K562 (cell line): ENCODE data around the gene AFDN. TPM values are rescaled to one million over a fixed set of nuclear protein-coding genes. Genes with fewer than 3 reads are reported as not detected.

Experiments used
- ATAC-seq: fragments of 200-7000 bp; cut with Tn5 transposase; 3 replicates; pipeline ENCODE4 v1.9.1; 2020; ENCODE audit warnings: moderate library complexity
- BruUV-seq: library from RNA; stranded (reverse); fragments of 400-500 nt; replicated peaks from 2 replicates; lab custom pipeline; 2021; lab: Mats Ljungman, UMichigan
- CTCF ChIA-PET: fragments of 300-600 bp; formaldehyde crosslinking; extraction: SDS; loops from one replicate; lab custom pipeline; 2021; ENCODE audit warnings: low intra/inter-chr PET ratio; lab: Yijun Ruan, JAX
- POLR2A ChIA-PET: fragments of 300-600, 350-650 bp; sonication (Branson Sonifier 250); formaldehyde crosslinking; extraction: SDS; loops from one replicate; lab custom pipeline; 2021; ENCODE audit warnings: antibody characterized with exemption, inconsistent platforms; lab: Yijun Ruan, JAX
- DNase-seq, 4 experiments: peaks; one replicate each; pipeline versions ENCODE4 v3.0.0 to v3.0.0-alpha.2; 2011 to 2018; ENCODE audit warnings: low spot score in 3 of 4, mixed read lengths in 3 of 4; ENCODE audit errors: extremely low read depth in 1 of 4
- FAIRE-seq: peaks from 2 replicates; lab custom pipeline; 2011; peaks lifted over from hg19 to GRCh38; lab: Jason Lieb, UNC
- H2AFZ ChIP-seq: 2 replicates; pipeline ENCODE4 v1.6.0; 2011; ENCODE audit warnings: low read depth, low read length, control low read depth, inconsistent platforms
- H3K27ac ChIP-seq: fragments of 200-600 bp; 3 replicates; pipeline ENCODE4 v1.8.0; 2011; ENCODE audit warnings: low read depth, mild to moderate bottlenecking, control low read depth, inconsistent platforms, low read length, moderate library complexity, mixed read lengths; ENCODE audit errors: extremely low read depth
- H3K27me3 ChIP-seq, 2 experiments: fragments of 300-600 bp in 1 of 2; 2 replicates in 1 of 2; 3 replicates in 1 of 2; pipeline versions ENCODE4 v1.6.0 to v1.8.0; 2011; ENCODE audit warnings: inconsistent platforms in 2 of 2, low read length in 2 of 2, mild to moderate bottlenecking in 1 of 2, mixed read lengths in 1 of 2, moderate library complexity in 1 of 2; ENCODE audit not compliant: control insufficient read depth in 2 of 2, insufficient read depth in 2 of 2
- H3K36me3 ChIP-seq: fragments of 300-600 bp; 3 replicates; pipeline ENCODE4 v1.8.0; 2011; ENCODE audit warnings: mild to moderate bottlenecking, low read length, inconsistent platforms; ENCODE audit not compliant: control insufficient read depth, insufficient read depth
- H3K4me1 ChIP-seq, 2 experiments: fragments of 200-600 bp in 1 of 2; replicated peaks in 1 of 2; 2 replicates in 1 of 2; 3 replicates in 1 of 2; pipeline versions ENCODE4 v1.5.1 to v1.8.0; 2011; ENCODE audit warnings: inconsistent platforms in 2 of 2, low read length in 2 of 2, mild to moderate bottlenecking in 1 of 2, mixed read lengths in 1 of 2, moderate library complexity in 1 of 2; ENCODE audit not compliant: control insufficient read depth in 2 of 2, insufficient read depth in 2 of 2
- H3K4me2 ChIP-seq: 2 replicates; pipeline ENCODE4 v1.6.1; 2011; ENCODE audit warnings: low read length, control low read depth, inconsistent platforms, mixed read lengths; ENCODE audit not compliant: insufficient read depth
- H3K4me3 ChIP-seq: fragments of 200-600 bp; sonication (generic), shearing (Covaris generic); 2 replicates; pipeline ENCODE4 v1.5.1; 2016; ENCODE audit warnings: control low read depth, inconsistent platforms
- H3K79me2 ChIP-seq: fragments of 200-600 bp; 3 replicates; pipeline ENCODE4 v1.8.0; 2011; ENCODE audit warnings: low read length, inconsistent platforms; ENCODE audit not compliant: control insufficient read depth, insufficient read depth
- H3K9ac ChIP-seq, 2 experiments: 2 replicates each; pipeline versions ENCODE4 v1.6.0 to v1.6.1; 2011; ENCODE audit warnings: low read depth in 2 of 2, low read length in 2 of 2, control low read depth in 1 of 2, inconsistent platforms in 1 of 2, mild to moderate bottlenecking in 1 of 2, mixed read lengths in 1 of 2; ENCODE audit not compliant: insufficient read depth in 1 of 2
- H3K9me1 ChIP-seq: one replicate; pipeline ENCODE4 v1.6.0; 2011; ENCODE audit warnings: inconsistent platforms, mild to moderate bottlenecking, low read length, moderate library complexity; ENCODE audit not compliant: control insufficient read depth, insufficient read depth
- H3K9me3 ChIP-seq: replicated peaks from 2 replicates; pipeline ENCODE4 v1.5.1; 2011; ENCODE audit warnings: low read depth, low read length, inconsistent platforms; ENCODE audit not compliant: control insufficient read depth, insufficient read depth
- H4K20me1 ChIP-seq: replicated peaks from 2 replicates; pipeline ENCODE4 v1.6.1; 2011; ENCODE audit warnings: low read length, inconsistent platforms, mixed read lengths; ENCODE audit not compliant: control insufficient read depth, insufficient read depth
- BRCA1 ChIP-seq, 2 experiments: fragments of 450-650 bp in 1 of 2; sonication (generic) in 1 of 2; formaldehyde crosslinking in 1 of 2; IDR thresholded peaks; 2 replicates each; pipeline versions ENCODE4 v1.5.0 to v1.6.1; 2017 to 2020; ENCODE audit warnings: mild to moderate bottlenecking in 1 of 2, missing genetic modification reagents in 1 of 2
- CGGBP1 ChIP-seq: fragments of 250-450 bp; sonication (Bioruptor Pico); IDR thresholded peaks from 2 replicates; pipeline ENCODE4 v1.9.0; 2021; ENCODE audit warnings: mild to moderate bottlenecking
- EGR1 ChIP-seq: fragments of 450-650 bp; conservative IDR thresholded peaks from 2 replicates; pipeline ENCODE4 v1.6.1; 2017; ENCODE audit warnings: mild to moderate bottlenecking
- ETS2 ChIP-seq: IDR thresholded peaks from 2 replicates; pipeline ENCODE4 v1.6.1; 2016; ENCODE audit warnings: borderline replicate concordance, missing genetic modification characterization, mild to moderate bottlenecking, moderate library complexity, missing compliant biosample characterization; ENCODE audit not compliant: poor library complexity, severe bottlenecking
- FOXA3 ChIP-seq, 2 experiments: fragments of 450-650 bp in 1 of 2; sonication (generic) in 1 of 2; formaldehyde crosslinking; IDR thresholded peaks in 1 of 2; conservative IDR thresholded peaks in 1 of 2; 2 replicates each; pipeline versions ENCODE4 v1.4.0 to v1.8.0; 2020 to 2022; ENCODE audit warnings: mild to moderate bottlenecking in 2 of 2, missing genetic modification reagents in 1 of 2
- FOXP1 ChIP-seq: sonication (generic); formaldehyde crosslinking; IDR thresholded peaks from 2 replicates; pipeline ENCODE4 v1.8.0; 2022; ENCODE audit warnings: mild to moderate bottlenecking, missing genetic modification reagents
- GATA2 ChIP-seq: sonication (generic); formaldehyde crosslinking; IDR thresholded peaks from 2 replicates; pipeline ENCODE4 v1.4.0; 2020; ENCODE audit warnings: mild to moderate bottlenecking, missing genetic modification reagents
- HNRNPL ChIP-seq: fragments of 200-400 bp; formaldehyde crosslinking; IDR thresholded peaks from 2 replicates; pipeline ENCODE4 v1.6.1; 2017; ENCODE audit warnings: low read depth, mild to moderate bottlenecking, low read length
- KAT2B ChIP-seq: IDR thresholded peaks from one replicate; pipeline ENCODE4 v1.6.1; 2012; ENCODE audit warnings: low read depth, mild to moderate bottlenecking, control low read depth, inconsistent platforms, low read length, moderate library complexity
- KDM1A ChIP-seq, 2 experiments: fragments of 450-650 bp; IDR thresholded peaks; 2 replicates each; pipeline ENCODE4 v1.6.1; 2016; ENCODE audit warnings: mild to moderate bottlenecking in 2 of 2
- LCOR ChIP-seq: sonication (generic); formaldehyde crosslinking; IDR thresholded peaks from 2 replicates; pipeline ENCODE4 v1.8.0; 2022; ENCODE audit warnings: mild to moderate bottlenecking, missing genetic modification reagents
- MCM7 ChIP-seq, 2 experiments: fragments of 450-650 bp; IDR thresholded peaks; 2 replicates each; pipeline ENCODE4 v1.6.1; 2016 to 2018
- MITF ChIP-seq: IDR thresholded peaks from 2 replicates; pipeline ENCODE4 v1.6.1; 2014; ENCODE audit warnings: antibody characterized with exemption
- NCOA4 ChIP-seq: fragments of 450-650 bp; IDR thresholded peaks from 2 replicates; pipeline ENCODE4 v1.6.1; 2018; ENCODE audit warnings: mild to moderate bottlenecking; ENCODE audit not compliant: partially characterized antibody
- PHF21A ChIP-seq: fragments of 450-650 bp; IDR thresholded peaks from 2 replicates; pipeline ENCODE4 v1.6.1; 2017; ENCODE audit warnings: low read depth, borderline replicate concordance
- YBX1 ChIP-seq: fragments of 450-650 bp; IDR thresholded peaks from 2 replicates; pipeline ENCODE4 v1.7.1; 2016; ENCODE audit warnings: mild to moderate bottlenecking
- ZNF263 ChIP-seq: sonication (generic); formaldehyde crosslinking; IDR thresholded peaks from 2 replicates; pipeline ENCODE4 v1.8.0; 2022; ENCODE audit warnings: mild to moderate bottlenecking, missing genetic modification reagents, borderline replicate concordance
- ZNF436 ChIP-seq: fragments of 250-450, 450-650 bp; sonication (Bioruptor Pico); formaldehyde crosslinking; IDR thresholded peaks from 2 replicates; pipeline ENCODE4 v1.7.0; 2020; ENCODE audit warnings: mild to moderate bottlenecking
- ZNF696 ChIP-seq: fragments of 250-450 bp; sonication (Bioruptor Pico); conservative IDR thresholded peaks from 2 replicates; pipeline ENCODE4 v1.4.0; 2020; ENCODE audit warnings: mild to moderate bottlenecking, moderate library complexity
- ZSCAN32 ChIP-seq: fragments of 450-650 bp; formaldehyde crosslinking; IDR thresholded peaks from 2 replicates; pipeline ENCODE4 v1.4.0; 2020; ENCODE audit warnings: mild to moderate bottlenecking, moderate library complexity
- WGBS: fragments of 100-300 bp; shearing (Covaris generic); methylation state at CpG from one replicate; pipeline ENCODE4 v1.1.6; 2016; ENCODE audit warnings: low coverage, mixed read lengths; ENCODE audit not compliant: insufficient coverage; ENCODE audit errors: missing lambda C conversion rate; 5-methylcytosine and 5-hydroxymethylcytosine counted together
- in situ Hi-C: fragments of 300-500 bp; cut with MboI; formaldehyde crosslinking; loops from 4 replicates; pipeline ENCODE4 v1.15.0; 2018; ENCODE audit warnings: inconsistent platforms, mixed read lengths
- intact Hi-C: fragments of 100-400 bp; cut with micrococcal nuclease; formaldehyde crosslinking; loops from 2 replicates; pipeline ENCODE4 v1.14.2; 2022
- polyA plus RNA-seq, 8 experiments: library from polyadenylated mRNA; depleted of rRNA in 4 of 8; stranded (reverse) in 5 of 8; unstranded in 3 of 8; fragments of >200 nt; fragmentation: Nextera tagmentation in 2 of 8; fragmentation: Illumina TruSeq in 1 of 8; extraction: Ambion mirVana in 2 of 8; extraction: Trizol in 1 of 8; gene quantifications; 2 replicates each; pipeline versions ENCODE4 v1.2.1 to v1.2.3, GENCODE V29; 2011 to 2014; ENCODE audit warnings: inconsistent platforms in 1 of 8, missing spikeins in 1 of 8
- total RNA-seq, 7 experiments: library from RNA; depleted of rRNA in 6 of 7; stranded (reverse); fragments of >200 nt in 6 of 7; fragmentation: Illumina TruSeq in 2 of 7; extraction: Trizol in 2 of 7; gene quantifications; 2 replicates each; pipeline versions ENCODE4 v1.2.1 to v1.2.3, GENCODE V29; 2011 to 2021; ENCODE audit warnings: low replicate concordance in 1 of 7

AFDN gene
- total and polyA plus RNA-seq, 9 of the 15 experiments (the other 6 are each of a cell fraction or from before 2014, with no cell fraction given): 7.2 to 129 (median 105) TPM

DNA sequence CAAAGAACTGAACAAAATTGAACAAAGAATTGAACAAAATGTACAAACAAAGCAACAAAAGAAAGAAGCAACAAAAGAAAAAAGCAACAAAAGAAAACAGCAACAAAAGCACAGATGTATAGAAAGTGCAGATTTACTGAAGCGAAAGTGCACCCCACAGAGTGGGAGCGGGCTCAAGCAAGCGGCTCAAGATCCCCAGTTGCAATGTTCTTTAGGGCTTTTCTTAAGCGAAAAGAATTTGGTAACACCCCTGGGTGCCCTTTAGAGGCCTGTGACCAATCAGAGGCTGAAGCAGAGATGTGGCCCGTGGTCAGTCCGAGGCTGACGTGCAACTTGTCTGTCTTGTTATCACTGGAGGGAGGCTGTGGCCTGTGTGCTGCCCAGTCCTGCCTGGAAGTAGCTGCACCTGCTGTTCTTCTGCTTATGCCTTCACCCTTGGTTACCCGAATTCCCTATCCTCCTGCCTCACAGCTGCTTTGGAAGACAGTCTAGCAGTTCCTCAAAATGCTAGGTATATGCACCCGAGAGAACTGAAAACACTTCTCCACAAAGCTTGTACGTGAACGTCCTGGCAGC, 157.5 kb downstream of the AFDN start:
- Histone ChIP-seq H3K4me1 (peaks cover 0 to 17% of the 10 kb centered on the region in 2 experiments; a peak in 1 of 5 replicates), H3K36me3 (no peaks in the 10 kb centered on the region), H3K27me3 (peaks cover 71 to 75% of the 10 kb centered on the region in 2 experiments), H4K20me1 (0 out of 2 replicates have a peak, but pooled peaks cover 4% of the 10 kb centered on the region), H3K4me3 (no peak overlapping the region), H3K27ac (no peak overlapping the region), H2AFZ (no peak overlapping the region), H3K9me3 (no peaks in the 10 kb centered on the region), H3K9ac (no peak overlapping the region), H3K4me2 (no peak overlapping the region), H3K9me1 (peaks cover 4% of the 10 kb centered on the region), H3K79me2 (no peaks in the 10 kb centered on the region)
- CTCF ChIA-PET: no interaction called here
- POLR2A ChIA-PET: interaction anchor here (0.7 to 0.8 kb wide), 2 partner anchors 21 to 380 kb away, joined by 3 to 4 read pairs; no protein-coding TSS in a partner anchor
- ATAC-seq (peak; percentile 31), DNase-seq (no peak), FAIRE-seq (no peak)
- in situ Hi-C loops (no loop called here), intact Hi-C loops (no loop called here)
- BruUV-seq: no TSS peak
- no peak for TF ChIP-seq ZNF263 (CRISPR knock-in tag)
- TF ChIP-seq MCM7 (IDR thresholded peaks at IDR 0.05): no peak
- no peak for TF ChIP-seq PHF21A
- TF ChIP-seq FOXP1 (CRISPR knock-in tag): no peak
- TF ChIP-seq YBX1: no peak
- no peak for TF ChIP-seq ZNF436 (CRISPR knock-in tag)
- no peak for TF ChIP-seq BRCA1 (IDR thresholded peaks at IDR 0.05)
- TF ChIP-seq BRCA1 (CRISPR knock-in tag; IDR thresholded peaks at IDR 0.05): no peak
- TF ChIP-seq FOXA3 (CRISPR knock-in tag; conservative IDR thresholded peaks at IDR 0.05 in 1 of 2, IDR thresholded peaks at IDR 0.05 in 1 of 2): no peak
- TF ChIP-seq LCOR (CRISPR knock-in tag): no peak
- TF ChIP-seq GATA2 (CRISPR knock-in tag): no peak
- TF ChIP-seq KAT2B: no peak
- no peak for TF ChIP-seq ZSCAN32 (CRISPR knock-in tag)
- no peak for TF ChIP-seq ETS2
- TF ChIP-seq ZNF696 (CRISPR knock-in tag): no peak
- no peak for TF ChIP-seq KDM1A (IDR thresholded peaks at IDR 0.05)
- no peak for TF ChIP-seq NCOA4
- TF ChIP-seq CGGBP1 (CRISPR knock-in tag): no peak
- TF ChIP-seq EGR1: no peak
- TF ChIP-seq HNRNPL: no peak
- no peak for TF ChIP-seq MITF
- WGBS: 3% methylated on average over 11 of the region's 11 CpGs
